Panc1 (cell line): ENCODE measurements around the gene PGA4. TPM values are rescaled to one million over a fixed set of nuclear protein-coding genes. Genes with fewer than 3 reads are reported as not detected.

ENCODE experiments used
- ATAC-seq: fragments of 200-7000 bp; cut with Tn5 transposase; 2 replicates; pipeline ENCODE4 v1.9.1; 2020; ENCODE audit warnings: mild to moderate bottlenecking, moderate library complexity
- BruUV-seq: library from RNA; stranded (reverse); fragments of 400-500 nt; replicated peaks from 2 replicates; lab custom pipeline; 2021; lab: Mats Ljungman, UMichigan
- CTCF ChIA-PET: fragments of 300-600 bp; sonication (Branson Sonifier 250); formaldehyde crosslinking; loops from one replicate; lab custom pipeline; 2022; ENCODE audit warnings: antibody characterized with exemption; lab: Charles Lee
- POLR2A ChIA-PET: fragments of 300-600 bp; sonication (Branson Sonifier 250); formaldehyde crosslinking; loops from one replicate; lab custom pipeline; 2022; ENCODE audit warnings: antibody characterized with exemption; lab: Charles Lee
- DNase-seq: peaks from one replicate; pipeline ENCODE4 v3.0.0-alpha.2; 2010; ENCODE audit warnings: low read depth, low spot score
- H3K27ac ChIP-seq: 2 replicates; pipeline ENCODE4 v1.5.1; 2011; ENCODE audit warnings: mild to moderate bottlenecking, low read length, inconsistent platforms
- H3K27me3 ChIP-seq: fragments of 200-500 bp; sonication (Bioruptor generic); 2 replicates; pipeline ENCODE4 v1.6.0; 2014; ENCODE audit warnings: low read length, inconsistent platforms; ENCODE audit not compliant: control insufficient read depth, insufficient read depth
- H3K36me3 ChIP-seq: fragments of 200-500 bp; sonication (Bioruptor generic); 2 replicates; pipeline ENCODE4 v1.5.1; 2014; ENCODE audit warnings: inconsistent platforms, mild to moderate bottlenecking, low read length, moderate library complexity; ENCODE audit not compliant: control insufficient read depth, insufficient read depth
- H3K4me1 ChIP-seq: 2 replicates; pipeline ENCODE4 v1.5.1; 2011; ENCODE audit warnings: inconsistent platforms, mild to moderate bottlenecking, low read length, moderate library complexity; ENCODE audit not compliant: control insufficient read depth, insufficient read depth
- H3K4me3 ChIP-seq, 2 experiments: 2 replicates each; pipeline ENCODE4 v1.5.1; 2011 to 2012; ENCODE audit warnings: low read depth in 2 of 2, low read length in 2 of 2, mild to moderate bottlenecking in 2 of 2, inconsistent platforms in 1 of 2, moderate library complexity in 1 of 2
- H3K9me3 ChIP-seq: fragments of 200-500 bp; sonication (Bioruptor generic); 2 replicates; pipeline ENCODE4 v1.5.1; 2014; ENCODE audit warnings: low read depth, mild to moderate bottlenecking, inconsistent platforms, low read length, moderate library complexity; ENCODE audit not compliant: control insufficient read depth, insufficient read depth
- CTCF ChIP-seq: fragments of 450-650 bp; IDR thresholded peaks from 2 replicates; pipeline ENCODE4 v1.5.1; 2017; ENCODE audit warnings: mild to moderate bottlenecking
- POLR2AphosphoS5 ChIP-seq: IDR thresholded peaks from 2 replicates; pipeline ENCODE4 v1.6.1; 2012; ENCODE audit warnings: mild to moderate bottlenecking, low read depth, low read length, moderate library complexity
- REST ChIP-seq, 2 experiments: IDR thresholded peaks; 2 replicates each; pipeline ENCODE4 v1.6.1; 2011 to 2012; ENCODE audit warnings: low read depth in 2 of 2, control low read depth in 1 of 2, low read length in 1 of 2, mild to moderate bottlenecking in 1 of 2, moderate library complexity in 1 of 2; ENCODE audit not compliant: insufficient read depth in 1 of 2
- SIN3A ChIP-seq: IDR thresholded peaks from 2 replicates; pipeline ENCODE4 v1.6.1; 2012; ENCODE audit warnings: low read depth, mild to moderate bottlenecking, low read length, moderate library complexity, borderline replicate concordance; ENCODE audit not compliant: insufficient read depth
- TCF7L2 ChIP-seq: IDR thresholded peaks from 2 replicates; pipeline ENCODE4 v1.6.1; 2011; ENCODE audit warnings: mild to moderate bottlenecking, low read depth, low read length, inconsistent platforms
- in situ Hi-C: cut with HindIII; loops from 2 replicates; pipeline ENCODE4 v1.10.0; 2016; ENCODE audit warnings: low sequenced_read_pairs, low pct_unique_long_range_greater_than_20kb
- intact Hi-C: fragments of 100-400 bp; cut with micrococcal nuclease; formaldehyde crosslinking; loops from one replicate; pipeline ENCODE4 v1.10.0; 2022; ENCODE audit not compliant: unreplicated experiment
- total RNA-seq: library from RNA; stranded (reverse); gene quantifications from one replicate; pipeline ENCODE4 v1.2.1, GENCODE V29; 2021; ENCODE audit not compliant: unreplicated experiment

Gene PGA4
- total RNA-seq, 1 experiment from 2014 or later = not detected

GRCh38 chr11:61259363-61259762, 37.2 kb downstream of the PGA4 start:
- Histone ChIP-seq H3K27me3 (no peaks in the 10 kb centered on the region), H3K9me3 (no peaks in the 10 kb centered on the region), H3K36me3 (no peaks in the 10 kb centered on the region), H3K27ac (no peak overlapping the region), H3K4me3 (no peak overlapping the region), H3K4me1 (no peaks in the 10 kb centered on the region)
- no peak for ATAC-seq
- in situ Hi-C loops (no loop called here), intact Hi-C loops (no loop called here)
- CTCF ChIA-PET = no interaction called here
- TF ChIP-seq POLR2AphosphoS5 (no peak), REST (IDR thresholded peaks at IDR 0.05; ENCODE audit: insufficient read depth in 1 of 2, low read depth in 2 of 2, low read length in 1 of 2) (no peak), TCF7L2 (no peak), CTCF (no peak), SIN3A (no peak)
- POLR2A ChIA-PET = no interaction called here
- no peak for DNase-seq
- no TSS peak for BruUV-seq

DNA sequence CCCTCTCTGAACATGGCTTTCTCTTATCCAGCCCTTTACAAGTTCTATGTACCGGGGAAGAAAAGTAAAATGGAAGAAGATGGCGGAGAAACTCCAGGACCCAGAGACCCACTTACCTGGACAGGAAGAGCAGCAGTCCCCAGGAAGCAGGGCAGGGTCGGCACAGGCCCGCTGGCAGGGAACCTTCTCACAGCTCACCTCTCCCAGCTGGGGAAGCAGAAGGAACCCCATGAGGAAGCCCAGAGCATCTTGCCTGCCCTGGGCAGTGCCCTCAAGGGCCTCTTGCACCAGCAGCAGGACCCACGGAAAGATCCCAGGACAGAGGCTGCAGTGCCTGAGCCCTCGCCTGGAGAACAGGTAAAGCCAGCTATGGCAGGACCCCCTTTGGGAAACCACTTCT, 42.2 kb downstream of the PGA4 start:
- ATAC-seq (no peak), DNase-seq (no peak)
- Histone ChIP-seq H3K9me3 (no peaks in the 10 kb centered on the region), H3K4me3 (no peak overlapping the region), H3K36me3 (no peaks in the 10 kb centered on the region), H3K27ac (no peak overlapping the region), H3K27me3 (no peaks in the 10 kb centered on the region), H3K4me1 (no peaks in the 10 kb centered on the region)
- ChIA-PET CTCF (no interaction called here), POLR2A (no interaction called here)
- in situ Hi-C loops (no loop called here), intact Hi-C loops (no loop called here)
- BruUV-seq = no TSS peak
- TF ChIP-seq TCF7L2 = no peak
- TF ChIP-seq CTCF = no peak
- no peak for TF ChIP-seq SIN3A
- TF ChIP-seq REST (IDR thresholded peaks at IDR 0.05; ENCODE audit: insufficient read depth in 1 of 2, low read depth in 2 of 2, low read length in 1 of 2) = no peak
- TF ChIP-seq POLR2AphosphoS5 = no peak
